ENCODE measurements around the gene MEOX1. TPM values are rescaled to one million over a fixed set of nuclear protein-coding genes. Genes with fewer than 3 reads are reported as not detected.
"Not testable (repeated sequence)": the region's sequence is repeated elsewhere in the genome, so short reads cannot be mapped to it uniquely, and the experiment has no call there.

MEOX1 gene
- polyA plus RNA-seq, 3 donors: 14.3 to 20.1 (median 17.5) TPM

GRCh38 chr17:43609613-43610385, 51.9 kb downstream of the MEOX1 start:
- no peak for DNase-seq (ENCODE audit: extremely low read depth in 1 of 11, low read depth in 9 of 11, low spot score in 4 of 11)

- DNase-seq (ENCODE audit: extremely low read depth in 1 of 11, low read depth in 9 of 11, low spot score in 4 of 11): no peak
Measured at GRCh38 chr17:43608313-43608712, 53.4 kb downstream of the MEOX1 start.

GRCh38 chr17:43604549-43604948, 57.2 kb downstream of the MEOX1 start:
- no peak for DNase-seq (ENCODE audit: extremely low read depth in 1 of 11, low read depth in 9 of 11, low spot score in 4 of 11)

GRCh38 chr17:43603321-43603720, 58.4 kb downstream of the MEOX1 start:
- DNase-seq (ENCODE audit: extremely low read depth in 1 of 11, low read depth in 9 of 11, low spot score in 4 of 11): no peak

- DNase-seq (ENCODE audit: extremely low read depth in 1 of 11, low read depth in 9 of 11, low spot score in 4 of 11): not testable (repeated sequence)
Measured at GRCh38 chr17:43602556-43602955, 59.2 kb downstream of the MEOX1 start.

GRCh38 chr17:43601280-43602039, 60.3 kb downstream of the MEOX1 start:
- no peak for DNase-seq (ENCODE audit: extremely low read depth in 1 of 11, low read depth in 9 of 11, low spot score in 4 of 11)

GRCh38 chr17:43599835-43600234, 61.9 kb downstream of the MEOX1 start:
- no peak for DNase-seq (ENCODE audit: extremely low read depth in 1 of 11, low read depth in 9 of 11, low spot score in 4 of 11)

GRCh38 chr17:43599046-43599395, 62.7 kb downstream of the MEOX1 start:
- no peak for DNase-seq (ENCODE audit: extremely low read depth in 1 of 11, low read depth in 9 of 11, low spot score in 4 of 11)

GRCh38 chr17:43598357-43599045, 63.2 kb downstream of the MEOX1 start:
- DNase-seq (ENCODE audit: extremely low read depth in 1 of 11, low read depth in 9 of 11, low spot score in 4 of 11): no peak

- no peak for DNase-seq (ENCODE audit: extremely low read depth in 1 of 11, low read depth in 9 of 11, low spot score in 4 of 11)
Measured at GRCh38 chr17:43597624-43598356, 63.9 kb downstream of the MEOX1 start.

GRCh38 chr17:43595466-43595865, 66.3 kb downstream of the MEOX1 start:
- DNase-seq (ENCODE audit: extremely low read depth in 1 of 11, low read depth in 9 of 11, low spot score in 4 of 11): no peak

GRCh38 chr17:43591779-43592562, 69.8 kb downstream of the MEOX1 start:
- peak in 8 of 11 donors; percentile 37 to 69 (median 60) for DNase-seq (ENCODE audit: extremely low read depth in 1 of 11, low read depth in 9 of 11, low spot score in 4 of 11)

- no peak for DNase-seq (ENCODE audit: extremely low read depth in 1 of 11, low read depth in 9 of 11, low spot score in 4 of 11)
Measured at GRCh38 chr17:43591001-43591400, 70.7 kb downstream of the MEOX1 start.

Other genes with a start within 250 kb of the MEOX1 start
- gene DHX8, start 177.9 kb downstream of the MEOX1 start, polyA plus RNA-seq (ENCODE audit: insufficient read length in 3 of 3): 10 to 100 TPM; 38.4 to 43.1 (median 42.1) TPM
- gene ETV4, start 115.6 kb downstream of the MEOX1 start, polyA plus RNA-seq (ENCODE audit: insufficient read length in 3 of 3): 10 to 100 TPM; 34.3 to 45.7 (median 45.6) TPM
- 10 to 100 TPM; 45.9 to 56.9 (median 53.5) TPM for gene SOST, start 96.9 kb upstream of the MEOX1 start, polyA plus RNA-seq (ENCODE audit: insufficient read length in 3 of 3)
- 10 to 100 TPM; 55.7 to 63.6 (median 57.0) TPM for gene DUSP3, start 117.1 kb upstream of the MEOX1 start, polyA plus RNA-seq (ENCODE audit: insufficient read length in 3 of 3)
- gene CFAP97D1, start 118.5 kb upstream of the MEOX1 start, polyA plus RNA-seq (ENCODE audit: insufficient read length in 3 of 3): under 1 TPM in 2 of 3 donors, not detected in 1; 0.04 to 0.08 TPM
- gene MPP3, start 171.2 kb upstream of the MEOX1 start, polyA plus RNA-seq (ENCODE audit: insufficient read length in 3 of 3): 10 to 100 TPM in 1 of 3 donors, 1 to 10 TPM in 2; 7.7 to 15.0 (median 8.0) TPM
- gene CD300LG, start 185.3 kb upstream of the MEOX1 start, polyA plus RNA-seq (ENCODE audit: insufficient read length in 3 of 3): 1 to 10 TPM in 2 of 3 donors, under 1 TPM in 1; 0.89 to 1.7 (median 1.3) TPM
- 1 to 10 TPM; 5.8 to 8.2 (median 7.1) TPM for gene MPP2, start 245.6 kb upstream of the MEOX1 start, polyA plus RNA-seq (ENCODE audit: insufficient read length in 3 of 3)

Data from renal cortex interstitium (tissue), 11 donors.